ENCODE data around the gene ENGASE. TPM values are rescaled to one million over a fixed set of nuclear protein-coding genes. Genes with fewer than 3 reads are reported as not detected.
A peak's percentile ranks its signal among the peaks of the same experiment; 100 is the strongest.
"Not testable (repeated sequence)": the region's sequence is repeated elsewhere in the genome, so short reads cannot be mapped to it uniquely, and the experiment has no call there.

Gene ENGASE
- 7.8 and 13.9 TPM in 2 replicates for total RNA-seq (2014; rRNA removed; shearing (Covaris generic))

GRCh38 chr17:79074649-79075445 is at the start of gene ENGASE:
Gene ENGASE (plus strand): TSS chr17:79074824. CDS start chr17:79074945, 121 bp downstream.
- Histone ChIP-seq H3K27ac (peak within 1 kb of the TSS; percentile 32), H3K27me3 (replicated peaks) (peaks cover 7% of the 10 kb centered on the region)

GRCh38 chr17:79024901-79025737 is 49.5 kb upstream of the ENGASE start:
- peaks cover 16% of the 10 kb centered on the region for H3K27me3 ChIP-seq (replicated peaks)
- H3K36me3 ChIP-seq, result no peaks in the 10 kb centered on the region
- H3K4me3 ChIP-seq, result no peak overlapping the region; the same call in 1 of the 2 replicates
- H3K9me3 ChIP-seq (replicated peaks), result no peaks in the 10 kb centered on the region
- no peak overlapping the region for H3K27ac ChIP-seq
- H3K4me1 ChIP-seq (replicated peaks), result peaks cover 61% of the 10 kb centered on the region
- DNase-seq (ENCODE audit: low read depth in 1 of 2, low spot score in 2 of 2), result no peak

More at GRCh38 chr17:79074649-79075445, at the start of gene ENGASE:
- peaks cover 30% of the 10 kb centered on the region for H3K36me3 ChIP-seq
- peak; percentile 87 to 97 for DNase-seq (ENCODE audit: low read depth in 1 of 2, low spot score in 2 of 2)
- peaks cover 14% of the 10 kb centered on the region for H3K4me1 ChIP-seq (replicated peaks)
- H3K4me3 ChIP-seq, result peak within 1 kb of the TSS; percentile 96
- H3K9me3 ChIP-seq (replicated peaks), result no peaks in the 10 kb centered on the region; the same call in 1 of the 2 replicates

- Histone ChIP-seq H3K36me3 (no peaks in the 10 kb centered on the region), H3K4me3 (no peak overlapping the region), H3K4me1 (replicated peaks) (peaks cover 68% of the 10 kb centered on the region), H3K9me3 (replicated peaks) (no peaks in the 10 kb centered on the region), H3K27ac (peak overlapping the region; percentile 51), H3K27me3 (replicated peaks) (peaks cover 16% of the 10 kb centered on the region)
- DNase-seq (ENCODE audit: low read depth in 1 of 2, low spot score in 2 of 2), result peak; percentile 79 to 93
These were observed 48.0 kb upstream of the ENGASE start for GRCh38 chr17:79026376-79027273.

- Histone ChIP-seq H3K4me3 (no peak overlapping the region), H3K36me3 (no peaks in the 10 kb centered on the region), H3K27me3 (replicated peaks) (peaks cover 16% of the 10 kb centered on the region), H3K4me1 (replicated peaks) (peaks cover 68% of the 10 kb centered on the region), H3K27ac (peak overlapping the region; percentile 22), H3K9me3 (replicated peaks) (no peaks in the 10 kb centered on the region)
- peak in 1 of 2 experiments; percentile 62 for DNase-seq (ENCODE audit: low read depth in 1 of 2, low spot score in 2 of 2)
These were observed 47.2 kb upstream of the ENGASE start for GRCh38 chr17:79027274-79027924.

- Histone ChIP-seq H3K27ac (no peak overlapping the region), H3K9me3 (replicated peaks) (no peaks in the 10 kb centered on the region), H3K4me3 (no peak overlapping the region), H3K27me3 (replicated peaks) (peaks cover 16% of the 10 kb centered on the region), H3K36me3 (no peaks in the 10 kb centered on the region), H3K4me1 (replicated peaks) (peaks cover 68% of the 10 kb centered on the region)
- DNase-seq (ENCODE audit: low read depth in 1 of 2, low spot score in 2 of 2), result peak; percentile 59 to 82
These were observed 46.6 kb upstream of the ENGASE start for GRCh38 chr17:79027925-79028491.

GRCh38 chr17:79028496-79029326 is 45.9 kb upstream of the ENGASE start:
- H3K4me1 ChIP-seq (replicated peaks), result peaks cover 66% of the 10 kb centered on the region
- H3K4me3 ChIP-seq, result no peak overlapping the region
- H3K27ac ChIP-seq, result no peak overlapping the region
- H3K9me3 ChIP-seq (replicated peaks), result no peaks in the 10 kb centered on the region
- peaks cover 12% of the 10 kb centered on the region for H3K27me3 ChIP-seq (replicated peaks)
- no peaks in the 10 kb centered on the region for H3K36me3 ChIP-seq
- DNase-seq (ENCODE audit: low read depth in 1 of 2, low spot score in 2 of 2), result peak in 1 of 2 experiments; percentile 47

GRCh38 chr17:79029327-79030009 is 45.2 kb upstream of the ENGASE start:
- peak in 1 of 2 experiments; percentile 44 for DNase-seq (ENCODE audit: low read depth in 1 of 2, low spot score in 2 of 2)
- Histone ChIP-seq H3K4me3 (no peak overlapping the region), H3K9me3 (replicated peaks) (no peaks in the 10 kb centered on the region), H3K27me3 (replicated peaks) (peaks cover 4% of the 10 kb centered on the region; the same call in 1 of the 2 replicates), H3K27ac (no peak overlapping the region), H3K36me3 (no peaks in the 10 kb centered on the region), H3K4me1 (replicated peaks) (peaks cover 59% of the 10 kb centered on the region)

GRCh38 chr17:79030636-79031035 is 44.0 kb upstream of the ENGASE start:
- not testable (repeated sequence) for DNase-seq (ENCODE audit: low read depth in 1 of 2, low spot score in 2 of 2); H3K36me3 ChIP-seq; H3K27ac ChIP-seq; H3K27me3 ChIP-seq (replicated peaks); H3K4me3 ChIP-seq; H3K9me3 ChIP-seq (replicated peaks)
- peaks cover 48% of the 10 kb centered on the region for H3K4me1 ChIP-seq (replicated peaks)

GRCh38 chr17:79031996-79032875 is 42.4 kb upstream of the ENGASE start:
- no peak overlapping the region for H3K4me3 ChIP-seq
- H3K4me1 ChIP-seq (replicated peaks), result peaks cover 46% of the 10 kb centered on the region
- H3K36me3 ChIP-seq, result no peaks in the 10 kb centered on the region
- peak in 1 of 2 experiments; percentile 44 for DNase-seq (ENCODE audit: low read depth in 1 of 2, low spot score in 2 of 2)
- H3K9me3 ChIP-seq (replicated peaks), result no peaks in the 10 kb centered on the region
- H3K27me3 ChIP-seq (replicated peaks), result no peaks in the 10 kb centered on the region
- no peak overlapping the region for H3K27ac ChIP-seq

GRCh38 chr17:79033046-79033616 is 41.5 kb upstream of the ENGASE start:
- Histone ChIP-seq H3K36me3 (no peaks in the 10 kb centered on the region), H3K9me3 (replicated peaks) (no peaks in the 10 kb centered on the region), H3K27ac (no peak overlapping the region), H3K4me1 (replicated peaks) (peaks cover 37% of the 10 kb centered on the region), H3K27me3 (replicated peaks) (no peaks in the 10 kb centered on the region), H3K4me3 (no peak overlapping the region)
- DNase-seq (ENCODE audit: low read depth in 1 of 2, low spot score in 2 of 2), result peak in 1 of 2 experiments; percentile 42

Measured in SJSA1 (cell line).